GM12874 (cell line): Measurements from ENCODE around the gene KRTAP5-4.

Experiments
- CTCF ChIP-seq: IDR thresholded peaks from 2 replicates; pipeline ENCODE4 v1.5.1; 2011; ENCODE audit warnings: low read depth, mild to moderate bottlenecking, control low read depth, low read length, moderate library complexity; ENCODE audit not compliant: insufficient read depth

Gene KRTAP5-4

GRCh38 chr11:1622086-1622485 is at the start of gene KRTAP5-4:
TSS of gene KRTAP5-4 (minus strand) at chr11:1622138. CDS start at chr11:1622093, 45 bp downstream.
- TF ChIP-seq CTCF: no peak

- TF ChIP-seq CTCF: no peak
Measured at GRCh38 chr11:1671658-1672057, 49.7 kb upstream of the KRTAP5-4 start.

- TF ChIP-seq CTCF: no peak
Measured at GRCh38 chr11:1670905-1671371, 49.0 kb upstream of the KRTAP5-4 start.

- TF ChIP-seq CTCF: no peak
Measured at GRCh38 chr11:1669546-1670218, 47.7 kb upstream of the KRTAP5-4 start.

- no peak for TF ChIP-seq CTCF
Measured at GRCh38 chr11:1668911-1669473, 47.1 kb upstream of the KRTAP5-4 start.

GRCh38 chr11:1667906-1668305 is 46.0 kb upstream of the KRTAP5-4 start:
- no peak for TF ChIP-seq CTCF

- no peak for TF ChIP-seq CTCF
Measured at GRCh38 chr11:1667121-1667850, 45.3 kb upstream of the KRTAP5-4 start.
